Brain microvascular endothelial cell (primary cell): ENCODE data around the gene MARK3.
"Not testable (repeated sequence)": the region's sequence is repeated elsewhere in the genome, so short reads cannot be mapped to it uniquely, and the experiment has no call there.

ENCODE experiments used
- DNase-seq: peaks from one replicate; pipeline ENCODE4 v3.0.0-alpha.2; 2020
- H3K27ac ChIP-seq: fragments of 250-450 bp; sonication (Bioruptor Pico); 2 replicates; pipeline ENCODE4 v1.5.1; 2020; ENCODE audit warnings: mild to moderate bottlenecking, moderate library complexity
- H3K27me3 ChIP-seq: fragments of 250-450 bp; sonication (Bioruptor Pico); replicated peaks from 2 replicates; pipeline ENCODE4 v1.5.1; 2020; ENCODE audit warnings: mild to moderate bottlenecking
- H3K36me3 ChIP-seq: fragments of 250-450 bp; sonication (Bioruptor Pico); replicated peaks from 2 replicates; pipeline ENCODE4 v1.5.1; 2020; ENCODE audit warnings: mild to moderate bottlenecking
- H3K4me3 ChIP-seq: 2 replicates; pipeline ENCODE4 v1.5.1; 2011; ENCODE audit warnings: low read depth, mild to moderate bottlenecking, control low read depth, low read length, moderate library complexity
- in situ Hi-C: cut with HindIII; loops from 2 replicates; pipeline ENCODE4 v1.10.0; 2017; ENCODE audit warnings: low sequenced_read_pairs, low pct_ligation_motif_present
- TF ChIP-seq, protein P1 (sequence below): IDR thresholded peaks from 2 replicates; pipeline ENCODE4 v1.5.1; 2011; ENCODE audit warnings: low read depth, mild to moderate bottlenecking, moderate library complexity, low read length, control low read depth, inconsistent platforms; ENCODE audit errors: missing control alignments

The MARK3 gene

DNA sequence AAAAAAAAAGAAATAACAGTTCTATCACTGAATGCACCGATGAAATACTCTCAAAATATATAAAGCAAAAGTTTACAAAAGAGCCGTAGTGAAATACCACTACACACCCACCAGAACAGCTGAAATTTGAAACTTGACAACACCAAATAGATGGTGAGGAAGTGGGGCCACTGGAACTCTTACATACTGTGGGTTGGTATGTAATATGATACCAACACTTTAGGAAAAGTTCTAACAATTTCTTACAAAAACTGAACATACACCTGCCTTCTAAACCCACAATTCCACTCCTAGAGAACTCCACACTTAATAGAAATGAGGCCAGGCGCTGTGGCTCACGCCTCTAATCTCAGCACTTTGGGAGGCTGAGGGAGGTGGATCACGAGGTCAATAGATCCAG lies 37.1 kb upstream of the MARK3 start:
- Histone ChIP-seq H3K27me3 (no peaks in the 10 kb centered on the region), H3K27ac (no peak overlapping the region), H3K4me3 (no peak overlapping the region), H3K36me3 (peaks cover 17% of the 10 kb centered on the region)
- in situ Hi-C loops, result no loop called here
- DNase-seq, result no peak
- TF ChIP-seq, protein P1, sequence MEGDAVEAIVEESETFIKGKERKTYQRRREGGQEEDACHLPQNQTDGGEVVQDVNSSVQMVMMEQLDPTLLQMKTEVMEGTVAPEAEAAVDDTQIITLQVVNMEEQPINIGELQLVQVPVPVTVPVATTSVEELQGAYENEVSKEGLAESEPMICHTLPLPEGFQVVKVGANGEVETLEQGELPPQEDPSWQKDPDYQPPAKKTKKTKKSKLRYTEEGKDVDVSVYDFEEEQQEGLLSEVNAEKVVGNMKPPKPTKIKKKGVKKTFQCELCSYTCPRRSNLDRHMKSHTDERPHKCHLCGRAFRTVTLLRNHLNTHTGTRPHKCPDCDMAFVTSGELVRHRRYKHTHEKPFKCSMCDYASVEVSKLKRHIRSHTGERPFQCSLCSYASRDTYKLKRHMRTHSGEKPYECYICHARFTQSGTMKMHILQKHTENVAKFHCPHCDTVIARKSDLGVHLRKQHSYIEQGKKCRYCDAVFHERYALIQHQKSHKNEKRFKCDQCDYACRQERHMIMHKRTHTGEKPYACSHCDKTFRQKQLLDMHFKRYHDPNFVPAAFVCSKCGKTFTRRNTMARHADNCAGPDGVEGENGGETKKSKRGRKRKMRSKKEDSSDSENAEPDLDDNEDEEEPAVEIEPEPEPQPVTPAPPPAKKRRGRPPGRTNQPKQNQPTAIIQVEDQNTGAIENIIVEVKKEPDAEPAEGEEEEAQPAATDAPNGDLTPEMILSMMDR, result no peak

DNA sequence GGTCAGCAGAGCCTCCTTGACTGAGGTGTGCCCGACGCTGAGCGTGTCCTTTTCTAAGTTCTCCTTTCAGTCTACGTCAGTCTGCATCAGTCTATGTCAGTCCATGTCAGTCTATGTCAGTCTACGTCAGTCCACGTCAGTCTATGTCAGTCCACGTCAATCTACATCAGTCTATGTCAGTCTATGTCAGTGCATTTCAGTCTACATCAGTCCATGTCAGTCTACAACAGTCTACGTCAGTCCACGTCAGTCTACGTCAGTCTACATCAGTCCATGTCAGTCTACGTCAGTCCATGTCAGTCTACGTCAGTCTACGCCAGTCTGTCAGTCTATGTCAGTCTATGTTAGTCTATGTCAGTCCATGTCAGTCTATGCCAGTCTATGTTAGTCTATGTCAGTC lies 35.2 kb upstream of the MARK3 start:
- DNase-seq, result no peak
- no peak overlapping the region for H3K4me3 ChIP-seq
- in situ Hi-C loops, result no loop called here
- no peaks in the 10 kb centered on the region for H3K36me3 ChIP-seq
- no peak overlapping the region for H3K27ac ChIP-seq
- no peaks in the 10 kb centered on the region for H3K27me3 ChIP-seq
- TF ChIP-seq, protein P1, result no peak

DNA sequence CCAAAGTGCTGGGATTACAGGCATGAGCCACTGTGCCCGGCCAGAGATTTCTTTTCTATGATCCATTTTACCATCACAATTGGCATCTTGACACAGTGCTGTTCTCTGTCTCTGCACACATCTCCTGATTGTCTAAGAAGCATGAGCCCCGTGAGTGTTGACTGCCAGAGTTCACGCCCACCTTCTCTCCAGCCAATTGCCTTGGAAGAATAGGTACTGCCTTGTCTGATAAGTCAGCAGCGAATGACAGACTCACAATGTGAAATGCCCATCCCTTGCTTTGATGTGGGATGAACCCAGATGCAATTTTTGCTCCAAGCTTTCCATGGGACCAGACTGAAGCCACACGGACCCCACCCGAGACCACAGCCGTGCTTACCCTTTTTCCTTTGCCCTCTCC lies 31.9 kb upstream of the MARK3 start:
- Histone ChIP-seq H3K36me3 (no peaks in the 10 kb centered on the region), H3K27ac (no peak overlapping the region), H3K27me3 (no peaks in the 10 kb centered on the region), H3K4me3 (no peak overlapping the region)
- DNase-seq, result no peak
- TF ChIP-seq, protein P1, result no peak
- in situ Hi-C loops, result no loop called here

DNA sequence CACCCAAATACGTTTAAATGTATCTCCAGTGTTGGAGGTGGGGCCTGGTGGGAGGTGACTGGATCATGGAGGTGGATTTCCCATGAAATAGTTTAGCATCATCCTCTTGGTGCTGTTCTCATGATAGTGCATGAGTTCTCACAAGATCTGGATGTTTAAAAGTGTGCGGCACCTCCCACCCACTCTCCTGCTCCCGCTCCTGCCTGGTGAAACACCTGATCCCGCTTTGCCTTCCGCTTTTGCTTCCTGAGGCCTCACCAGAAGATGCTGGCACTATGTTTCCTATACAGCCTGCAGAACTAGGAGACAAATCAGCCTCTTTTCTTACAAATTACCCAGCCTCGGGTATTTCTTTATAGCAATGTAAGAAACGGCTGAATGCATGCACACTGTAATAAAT lies 31.1 kb upstream of the MARK3 start:
- H3K27me3 ChIP-seq, result no peaks in the 10 kb centered on the region
- in situ Hi-C loops, result no loop called here
- H3K4me3 ChIP-seq, result no peak overlapping the region
- H3K36me3 ChIP-seq, result no peaks in the 10 kb centered on the region
- H3K27ac ChIP-seq, result no peak overlapping the region
- TF ChIP-seq, protein P1, result no peak
- no peak for DNase-seq

DNA sequence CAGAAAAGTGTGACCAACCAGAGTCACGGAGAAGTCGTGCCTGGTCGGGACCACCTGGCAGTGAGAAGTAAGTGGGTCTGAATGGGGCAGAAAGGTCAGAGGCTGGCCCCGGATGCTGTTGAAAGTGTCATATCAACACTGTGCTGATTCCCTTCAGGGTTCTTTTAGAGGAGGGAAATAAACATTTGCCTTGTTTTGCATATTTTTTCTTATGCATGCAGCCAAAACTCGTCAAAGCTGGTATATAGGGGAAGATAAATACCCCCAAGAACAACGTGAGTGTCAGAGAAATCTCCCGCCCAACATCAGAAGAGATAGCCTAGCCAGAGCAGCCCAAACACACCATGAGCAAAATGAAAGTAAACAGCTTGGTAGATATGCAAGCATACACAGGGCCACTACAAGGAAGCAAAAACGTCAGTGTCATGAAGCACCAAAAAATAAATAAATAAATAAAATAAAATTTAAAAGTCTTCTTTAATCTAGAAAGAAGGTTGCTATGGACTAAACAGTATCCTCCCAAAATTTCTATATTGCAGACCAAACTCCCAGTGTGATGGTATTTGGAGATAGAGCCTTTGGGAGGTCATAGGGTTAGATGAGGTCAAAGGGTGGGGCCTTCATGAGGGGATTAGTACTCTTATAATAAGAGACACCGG lies 29.1 kb upstream of the MARK3 start:
- DNase-seq, result no peak
- in situ Hi-C loops, result no loop called here
- Histone ChIP-seq H3K27ac (no peak overlapping the region), H3K4me3 (no peak overlapping the region), H3K27me3 (no peaks in the 10 kb centered on the region), H3K36me3 (no peaks in the 10 kb centered on the region)
- TF ChIP-seq, protein P1, result no peak

DNA sequence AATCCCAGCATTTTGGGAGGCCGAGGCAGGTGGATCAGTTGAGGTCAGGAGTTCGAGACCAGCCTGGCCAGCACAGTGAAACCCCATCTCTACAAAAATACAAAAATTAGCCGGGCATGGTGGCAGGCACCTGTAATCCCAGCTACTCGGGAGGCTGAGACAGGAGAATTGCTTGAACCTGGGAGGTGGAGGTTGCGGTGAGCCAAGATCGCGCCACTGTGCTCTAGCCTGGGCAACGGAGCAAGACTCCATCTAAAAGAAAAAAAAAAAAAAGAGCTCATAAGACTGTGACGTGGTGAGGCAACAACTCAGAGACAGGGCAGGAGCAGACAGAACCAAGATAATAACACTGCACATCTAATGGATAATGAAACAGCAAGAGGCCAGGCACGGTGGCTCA lies 27.7 kb upstream of the MARK3 start:
- H3K36me3 ChIP-seq, DNase-seq, in situ Hi-C loops: not testable (repeated sequence)

More for the DNA sequence above, 27.7 kb upstream of the MARK3 start:
- not testable (repeated sequence) for H3K4me3 ChIP-seq, H3K27ac ChIP-seq, H3K27me3 ChIP-seq
